ENCODE measurements around the gene COPB1. TPM values are rescaled to one million over a fixed set of nuclear protein-coding genes. Genes with fewer than 3 reads are reported as not detected.

The COPB1 gene
- polyA plus RNA-seq, 1 donor from 2014 or later = 157 TPM

- no peaks in the 10 kb centered on the region for H3K9me3 ChIP-seq (ENCODE audit: low read length)
- no peaks in the 10 kb centered on the region for H3F3A ChIP-seq (ENCODE audit: insufficient read depth, low read length, poor library complexity, severe bottlenecking)
- TF ChIP-seq SMC3 (conservative IDR thresholded peaks at IDR 0.05; ENCODE audit: poor library complexity) = no peak
- no peak for TF ChIP-seq EZH2 (IDR thresholded peaks at IDR 0.05; ENCODE audit: borderline replicate concordance, insufficient read depth, low read length, poor library complexity, severe bottlenecking)
- TF ChIP-seq MXI1 (conservative IDR thresholded peaks at IDR 0.05; ENCODE audit: poor library complexity, severe bottlenecking) = no peak
- H3K4me3 ChIP-seq (ENCODE audit: low read length) = no peak overlapping the region
- H3K27ac ChIP-seq (ENCODE audit: low read length) = no peak overlapping the region
- no peaks in the 10 kb centered on the region for H3K79me2 ChIP-seq (replicated peaks; ENCODE audit: insufficient read depth, low read length)
- no peaks in the 10 kb centered on the region for H3K36me3 ChIP-seq (ENCODE audit: insufficient read depth, low read length)
- no peak overlapping the region for H2AFZ ChIP-seq (ENCODE audit: low read depth, low read length)
- no peaks in the 10 kb centered on the region for H3K9me2 ChIP-seq (ENCODE audit: insufficient read depth, low read length)
- no peak overlapping the region for H3K4me2 ChIP-seq (ENCODE audit: low read length)
- no peaks in the 10 kb centered on the region for H3K27me3 ChIP-seq (ENCODE audit: insufficient read depth, low read depth, low read length)
- H3K9ac ChIP-seq (ENCODE audit: low read length) = no peak overlapping the region
- no peaks in the 10 kb centered on the region for H4K20me1 ChIP-seq (ENCODE audit: insufficient read depth)
Observed at GRCh38 chr11:14543260-14543659, 43.6 kb upstream of the COPB1 start.

- Histone ChIP-seq H3K27me3 (ENCODE audit: insufficient read depth, low read depth, low read length) (no peaks in the 10 kb centered on the region), H3K27ac (ENCODE audit: low read length) (no peak overlapping the region), H2AFZ (ENCODE audit: low read depth, low read length) (no peak overlapping the region), H4K20me1 (ENCODE audit: insufficient read depth) (no peaks in the 10 kb centered on the region), H3F3A (ENCODE audit: insufficient read depth, low read length, poor library complexity, severe bottlenecking) (no peaks in the 10 kb centered on the region), H3K9ac (ENCODE audit: low read length) (no peak overlapping the region), H3K9me3 (ENCODE audit: low read length) (no peaks in the 10 kb centered on the region), H3K4me2 (ENCODE audit: low read length) (no peak overlapping the region), H3K36me3 (ENCODE audit: insufficient read depth, low read length) (no peaks in the 10 kb centered on the region), H3K79me2 (replicated peaks; ENCODE audit: insufficient read depth, low read length) (no peaks in the 10 kb centered on the region), H3K4me3 (ENCODE audit: low read length) (no peak overlapping the region), H3K9me2 (ENCODE audit: insufficient read depth, low read length) (no peaks in the 10 kb centered on the region)
- TF ChIP-seq EP300 (conservative IDR thresholded peaks at IDR 0.05; ENCODE audit: poor library complexity, severe bottlenecking) (no peak), MXI1 (conservative IDR thresholded peaks at IDR 0.05; ENCODE audit: poor library complexity, severe bottlenecking) (no peak), EZH2 (IDR thresholded peaks at IDR 0.05; ENCODE audit: borderline replicate concordance, insufficient read depth, low read length, poor library complexity, severe bottlenecking) (no peak), SMC3 (conservative IDR thresholded peaks at IDR 0.05; ENCODE audit: poor library complexity) (no peak), TAF1 (IDR thresholded peaks at IDR 0.05; ENCODE audit: low read depth) (no peak), RAD21 (conservative IDR thresholded peaks at IDR 0.05) (no peak), REST (IDR thresholded peaks at IDR 0.05; ENCODE audit: borderline replicate concordance) (no peak), CTCF (IDR thresholded peaks at IDR 0.05; ENCODE audit: poor library complexity, severe bottlenecking) (no peak)
Observed at GRCh38 chr11:14542324-14542723, 42.7 kb upstream of the COPB1 start.

Data from neural cell (in vitro differentiated cells).